Stimulated activated CD4-positive, alpha-beta T cell treated with anti-CD3 and anti-CD28 coated beads, Interleukin-1b, Interleukin-23, amount 100 ng/mL, for 1 hour (primary cell): ENCODE data around the gene NPHP3.

Source experiments
- DNase-seq, 2 donors: peaks; one replicate each; pipeline ENCODE4 v3.0.0-alpha.2; 2020; ENCODE audit warnings: low read depth in 2 of 2

NPHP3 gene

DNA sequence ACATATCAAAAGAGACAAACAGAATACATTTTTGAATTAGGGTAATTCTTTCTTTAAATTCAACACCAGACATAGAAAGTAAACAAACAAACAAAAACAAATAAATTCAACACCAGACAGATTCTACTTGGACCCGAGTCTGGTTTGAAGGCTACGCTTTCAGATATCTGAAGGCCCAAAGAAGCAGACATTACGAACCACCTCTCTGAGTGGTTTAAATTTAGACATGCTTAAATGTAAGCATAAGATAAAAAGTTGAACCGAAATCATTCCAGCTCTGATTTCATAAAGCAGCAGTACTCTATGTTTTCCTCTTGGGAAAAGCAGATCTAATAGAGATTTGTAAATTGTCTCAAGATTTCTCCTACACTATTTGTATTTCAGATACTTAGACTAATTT lies 32.2 kb downstream of the NPHP3 start:
- DNase-seq: no peak

DNA sequence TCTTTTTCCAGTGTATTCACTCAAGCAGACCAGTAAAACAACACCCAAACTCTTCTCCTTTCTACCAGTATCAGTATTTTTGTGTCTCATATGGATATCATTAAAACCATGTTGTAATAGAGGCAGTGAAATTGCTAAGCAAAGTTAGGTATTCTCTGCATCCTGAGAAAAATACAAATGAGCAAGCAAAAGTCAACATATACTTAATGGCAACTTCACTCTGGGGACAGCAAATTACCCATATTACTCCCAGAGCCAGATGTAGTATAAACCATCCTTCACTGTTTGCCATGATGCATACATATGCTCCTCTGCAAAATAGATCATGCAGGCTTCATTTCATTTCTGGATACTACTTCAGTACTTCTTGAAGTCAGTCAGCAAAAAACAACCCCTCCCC lies 40.0 kb downstream of the NPHP3 start:
- DNase-seq: no peak

DNA sequence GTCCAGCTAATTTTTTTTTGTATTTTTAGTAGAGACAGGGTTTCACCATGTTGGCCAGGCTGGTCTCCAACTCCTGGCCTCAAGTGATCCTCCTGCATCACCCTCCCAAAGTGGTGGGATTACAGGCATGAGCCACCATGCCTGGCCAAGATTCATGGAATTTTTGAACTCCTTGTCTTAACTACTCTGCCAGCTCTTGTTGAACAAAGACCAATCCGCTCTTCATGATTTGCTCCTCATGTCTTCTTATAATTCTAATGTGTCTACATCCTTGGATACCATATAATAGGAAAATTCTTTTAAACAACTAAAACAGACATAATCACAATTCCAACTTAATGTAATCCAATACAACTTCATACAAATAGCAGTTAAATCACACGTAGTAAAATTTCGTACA lies 40.8 kb downstream of the NPHP3 start:
- DNase-seq: no peak

DNA sequence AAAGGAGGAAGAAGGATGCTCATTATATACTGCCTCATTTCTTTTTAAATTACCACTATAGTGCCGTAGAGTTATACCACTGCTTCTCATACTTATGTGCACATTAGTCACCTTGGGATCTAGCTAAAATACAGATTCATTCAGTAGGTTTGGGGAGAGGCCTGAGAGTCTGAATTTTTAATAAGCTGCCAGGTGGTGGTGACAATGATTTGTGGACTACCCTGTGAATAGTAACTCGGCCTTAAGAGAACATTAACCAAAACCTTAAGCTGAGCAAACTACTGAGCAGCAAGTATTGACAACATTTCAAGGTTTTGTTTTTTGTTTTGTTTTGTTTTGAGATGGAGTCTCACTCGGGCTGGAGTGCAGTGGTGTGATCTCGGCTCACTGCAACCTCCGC lies 42.3 kb downstream of the NPHP3 start:
- no peak for DNase-seq

DNA sequence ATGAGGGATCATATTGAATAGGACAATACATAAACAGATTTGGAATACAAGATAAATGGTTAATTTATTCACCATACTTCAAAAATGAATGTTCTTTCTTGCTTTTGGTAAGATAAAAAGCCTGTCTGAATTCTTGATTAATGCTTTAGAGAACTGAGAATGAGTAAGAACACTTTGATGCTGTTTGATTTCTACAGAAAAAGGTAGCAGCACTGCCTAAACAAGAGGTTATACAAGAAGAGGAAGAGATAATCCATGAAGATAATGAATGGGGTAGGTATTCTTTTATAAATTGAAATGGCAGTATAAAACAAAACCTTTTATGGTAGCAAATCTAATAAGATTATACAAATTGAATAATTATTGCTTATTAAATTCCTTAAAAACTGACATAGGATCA lies 46.8 kb downstream of the NPHP3 start:
- DNase-seq: no peak

DNA sequence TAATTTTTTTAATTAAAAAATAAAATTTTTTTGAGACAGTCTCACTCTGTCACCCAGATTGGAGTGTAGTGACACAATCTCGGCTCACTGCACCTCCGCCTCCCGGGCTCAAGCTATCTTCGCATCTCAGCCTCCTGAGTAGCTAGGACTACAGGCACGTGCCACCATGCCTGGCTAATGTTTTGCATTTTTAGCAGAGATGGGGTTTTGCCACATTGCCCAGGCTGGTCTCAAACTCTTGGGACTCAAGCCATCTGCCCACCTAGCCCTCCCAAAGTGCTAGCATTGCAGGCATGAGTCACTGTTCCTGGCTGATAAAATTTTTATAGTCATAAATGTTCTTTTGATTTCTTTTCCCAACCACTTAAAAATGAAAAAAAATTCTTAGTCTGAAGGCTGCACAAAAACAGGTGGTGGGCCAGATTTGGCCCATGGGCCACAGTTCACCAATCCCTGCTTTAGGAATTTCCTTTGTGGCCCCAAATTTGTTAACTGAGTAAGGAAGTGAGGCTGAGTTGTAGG lies 52.9 kb downstream of the NPHP3 start:
- DNase-seq: no peak

DNA sequence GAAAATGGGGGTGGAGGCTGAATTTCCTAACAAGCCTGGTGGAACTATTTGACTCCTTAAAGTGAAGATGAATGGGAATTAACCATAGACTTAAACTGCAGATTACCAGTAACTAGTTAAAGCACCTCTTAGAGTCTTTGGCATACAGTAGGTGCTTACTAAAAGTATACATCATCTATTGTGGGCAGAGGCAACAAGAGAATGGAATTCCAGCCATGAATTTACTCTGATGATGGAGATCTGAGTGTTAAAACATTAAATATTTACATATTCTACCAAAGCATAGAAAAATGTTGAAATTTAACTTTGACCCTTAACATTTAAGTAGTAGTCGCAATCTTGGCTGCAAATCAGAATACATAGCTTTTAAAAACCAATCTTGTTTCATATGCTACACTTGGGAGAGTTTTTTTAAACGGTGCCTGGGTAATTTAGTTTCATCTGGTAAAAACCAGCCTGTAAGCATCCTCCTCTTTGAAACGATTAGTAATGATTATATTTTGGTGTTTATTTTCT lies 56.9 kb downstream of the NPHP3 start:
- no peak for DNase-seq

DNA sequence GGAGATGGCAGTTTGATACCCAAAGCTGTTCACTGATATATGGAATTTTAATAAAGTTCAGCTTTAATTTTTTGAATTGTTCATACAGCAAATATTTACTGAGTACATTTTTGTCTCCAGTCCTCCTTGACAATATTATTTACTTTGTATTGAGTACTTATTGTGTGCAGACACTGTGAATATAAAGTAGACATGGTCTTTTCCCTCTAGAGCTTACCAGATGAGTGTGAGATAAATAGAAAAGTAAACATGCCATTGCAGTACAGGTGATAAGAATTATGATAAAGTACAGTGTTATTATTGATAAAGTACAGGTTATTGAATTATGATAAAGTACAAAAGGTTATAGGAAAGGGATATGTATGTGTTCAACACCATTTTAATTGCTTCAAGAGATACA lies 60.0 kb downstream of the NPHP3 start:
- no peak for DNase-seq

DNA sequence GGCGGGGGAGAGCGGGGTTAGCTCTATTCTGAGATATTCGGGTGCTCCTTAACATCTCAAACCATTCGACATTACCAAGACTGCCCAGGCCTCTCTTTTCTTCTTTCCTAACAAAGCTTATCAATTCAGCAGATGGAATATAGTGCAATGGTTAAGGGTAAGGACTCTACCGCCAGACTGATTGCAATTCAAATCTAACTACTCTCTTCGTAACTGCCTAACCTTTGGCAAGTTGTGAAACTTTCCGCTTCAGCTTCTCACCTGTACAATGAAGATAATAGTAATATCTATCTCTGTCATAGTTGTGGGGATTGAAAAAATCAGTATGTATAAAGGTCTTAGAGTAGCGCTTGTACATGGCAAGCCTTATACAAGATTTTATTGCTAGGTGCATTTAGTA lies 61.1 kb downstream of the NPHP3 start:
- no peak for DNase-seq

DNA sequence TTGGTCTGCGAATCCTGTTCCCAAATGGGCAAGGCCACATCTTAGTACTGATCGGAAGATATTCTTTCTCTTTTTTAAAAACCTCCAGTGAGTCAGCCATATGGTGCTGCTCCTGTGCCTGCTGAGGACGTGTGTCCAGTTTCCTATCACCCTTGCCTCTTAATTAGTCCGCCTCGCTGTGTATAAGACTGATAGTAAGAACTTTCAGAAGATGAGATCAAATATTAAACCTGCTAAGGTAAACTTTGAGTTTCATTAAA lies 61.5 kb downstream of the NPHP3 start:
- no peak for DNase-seq

DNA sequence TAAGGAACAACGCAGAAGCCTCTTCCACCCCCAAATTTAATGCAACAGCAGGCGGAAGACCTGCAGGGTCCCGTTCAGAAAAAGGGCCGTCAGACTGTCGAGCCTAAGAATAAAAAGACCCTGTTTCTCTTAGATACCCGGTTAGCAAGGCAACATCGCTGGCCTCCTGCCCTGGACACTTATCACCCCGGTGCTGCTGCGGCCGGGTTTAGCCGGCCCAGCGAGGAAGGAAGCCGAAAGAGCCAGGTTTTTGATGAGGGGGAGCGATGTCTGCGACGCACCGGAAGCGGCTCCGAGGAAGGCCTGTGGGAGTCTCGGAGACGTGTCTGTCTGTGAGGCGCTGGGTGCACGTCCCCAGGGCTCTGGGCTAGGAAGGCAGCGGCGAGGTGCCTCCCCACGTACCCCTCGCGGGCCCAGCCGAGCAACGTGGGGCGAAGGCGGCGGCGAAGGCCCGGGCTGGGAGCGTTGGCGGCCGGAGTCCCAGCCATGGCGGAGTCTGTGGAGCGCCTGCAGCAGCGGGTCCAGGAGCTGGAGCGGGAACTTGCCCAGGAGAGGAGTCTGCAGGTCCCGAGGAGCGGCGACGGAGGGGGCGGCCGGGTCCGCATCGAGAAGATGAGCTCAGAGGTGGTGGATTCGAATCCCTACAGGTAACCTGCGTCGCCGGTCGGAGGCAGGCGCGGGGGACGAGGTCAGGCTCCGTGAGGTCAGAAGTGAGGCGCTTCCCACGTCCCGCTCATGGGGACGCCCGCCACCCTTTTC lies 62.0 kb downstream of the NPHP3 start, which contains the start of gene UBA5:
UBA5 (plus strand) TSS at position 278 of the 759 bp plus-strand sequence; CDS start at position 487, 209 bp downstream.
- DNase-seq: peak in 1 of 2 donors; percentile 35

DNA sequence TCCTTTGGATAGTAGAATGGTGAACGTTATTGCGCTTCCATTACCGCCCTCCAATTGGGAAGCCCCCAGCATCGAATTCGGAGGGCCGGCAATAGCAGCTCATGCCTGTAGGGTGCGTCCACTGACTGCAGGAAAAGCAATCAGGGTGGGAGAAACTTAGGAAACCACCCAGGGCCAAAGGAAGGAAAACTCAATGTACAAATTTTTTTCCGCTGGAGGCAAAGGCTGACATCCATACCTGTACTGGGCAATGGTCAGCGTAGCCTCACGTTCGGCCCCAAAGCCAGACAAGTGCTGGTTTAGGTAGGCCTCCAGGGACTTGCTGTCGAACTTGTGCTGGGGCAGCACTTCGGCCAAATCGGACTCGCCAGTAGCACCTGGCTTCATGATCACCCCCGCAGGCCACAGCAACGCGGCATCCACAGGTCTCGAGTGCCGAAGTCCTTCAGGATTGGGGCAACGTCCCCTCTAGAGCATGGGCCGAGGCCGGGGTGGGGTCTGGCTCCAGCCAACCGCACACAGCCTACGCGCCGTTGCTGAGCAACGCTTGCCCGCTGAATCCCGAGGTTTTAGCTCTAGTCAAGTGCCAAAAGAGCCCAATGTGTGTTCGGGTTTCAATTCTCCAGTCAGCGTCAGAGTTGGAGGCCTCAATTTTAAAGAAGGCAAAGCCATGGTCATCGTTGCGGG lies 62.7 kb downstream of the NPHP3 start, which contains the start of gene ACAD11:
ACAD11 (minus strand) TSS at position 445 of the 687 bp plus-strand sequence; CDS start at position 387, 58 bp downstream.
- DNase-seq: peak in 1 of 2 donors; percentile 1

DNA sequence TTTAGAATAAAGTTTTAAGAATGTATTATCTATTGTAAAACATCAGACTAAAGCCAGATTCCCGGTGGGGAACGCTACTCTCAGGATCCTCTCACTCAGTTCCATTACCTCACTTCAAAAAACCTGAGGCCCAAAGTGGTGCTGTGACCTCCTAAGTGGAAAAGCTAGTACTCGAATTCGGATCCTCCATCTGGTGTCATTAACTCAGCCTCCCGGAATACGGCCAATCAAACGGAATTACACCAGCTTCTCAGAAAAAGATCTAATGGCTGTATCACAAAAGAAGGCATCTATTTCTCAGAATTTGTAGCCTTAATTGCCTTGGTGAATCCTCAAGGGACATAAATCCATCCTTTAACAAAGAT lies 63.2 kb downstream of the NPHP3 start:
- no peak for DNase-seq

DNA sequence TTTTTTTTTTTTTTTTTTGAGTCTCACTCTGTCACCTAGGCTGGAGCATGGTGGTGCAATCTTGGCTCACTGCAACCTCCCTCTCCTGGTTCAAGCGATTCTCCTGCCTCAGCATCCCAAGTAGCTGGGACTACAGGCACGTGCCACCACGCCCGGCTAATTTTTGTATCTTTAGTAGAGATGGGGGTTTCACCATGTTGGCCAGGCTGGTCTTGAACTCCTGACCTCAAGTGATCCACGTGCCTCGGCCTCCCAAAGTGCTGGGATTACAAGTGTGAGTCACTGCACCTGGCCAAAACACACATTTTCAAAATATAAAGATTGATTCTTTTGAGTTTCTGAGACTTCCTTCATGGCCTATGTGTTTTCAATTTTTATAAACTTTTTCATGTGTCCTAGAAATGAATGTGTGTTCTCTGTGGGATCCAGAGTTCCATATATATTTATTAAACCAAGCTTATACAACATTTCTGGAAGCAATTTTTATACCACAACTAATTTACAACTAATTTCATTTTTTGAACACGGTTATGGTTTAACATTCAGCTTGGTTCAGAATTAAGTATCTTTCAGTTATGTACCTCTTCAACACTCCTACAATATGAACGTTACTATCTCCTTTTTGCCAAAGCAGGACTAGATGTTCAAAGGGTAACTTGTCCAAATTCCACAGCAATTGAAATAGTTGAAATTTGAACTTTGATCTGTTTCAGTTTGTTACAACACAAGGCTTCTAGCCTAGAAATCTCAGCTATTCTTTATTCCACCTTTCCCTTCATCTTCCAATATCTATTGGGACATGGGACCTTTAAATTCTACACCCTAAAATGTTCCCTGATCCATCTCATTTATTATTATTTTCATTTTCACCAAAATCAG lies 64.1 kb downstream of the NPHP3 start:
- DNase-seq: no peak

DNA sequence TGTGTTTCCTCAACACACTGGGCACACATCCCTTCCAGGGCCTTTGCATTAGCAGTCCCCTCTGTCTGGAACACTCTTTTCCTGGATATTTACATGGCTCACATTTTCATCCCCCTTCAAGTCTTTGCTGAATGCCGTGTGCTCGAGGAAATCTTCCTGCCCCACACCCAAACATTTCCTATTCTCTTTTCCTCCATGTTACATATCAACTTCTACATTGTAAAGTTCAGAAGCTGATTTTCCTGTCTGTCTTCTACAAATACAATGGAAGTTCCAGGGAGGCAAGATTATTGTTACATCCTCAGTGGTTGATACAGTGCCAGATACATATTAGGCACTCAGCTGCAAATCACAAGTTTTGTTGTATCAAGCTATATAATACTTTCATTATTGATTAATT lies 66.7 kb downstream of the NPHP3 start:
- no peak for DNase-seq

DNA sequence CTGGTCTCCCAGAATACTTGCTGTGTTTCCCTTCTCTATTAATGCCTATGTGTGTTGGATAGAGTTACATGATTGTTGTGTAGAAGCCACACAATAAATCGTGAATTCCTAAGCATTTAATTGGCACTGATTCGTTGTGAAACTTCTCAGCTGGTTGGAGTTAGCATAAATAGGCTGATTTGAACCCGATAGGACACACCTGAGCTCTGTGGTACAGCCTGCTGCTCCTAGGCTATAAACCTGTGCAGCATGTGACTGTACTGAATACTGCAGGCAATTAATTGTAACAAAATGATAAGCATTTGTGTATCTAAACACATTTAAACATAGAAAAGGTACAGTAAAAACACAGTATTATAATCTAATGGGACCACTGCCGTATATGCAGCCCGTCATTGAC lies 67.5 kb downstream of the NPHP3 start:
- DNase-seq: no peak

DNA sequence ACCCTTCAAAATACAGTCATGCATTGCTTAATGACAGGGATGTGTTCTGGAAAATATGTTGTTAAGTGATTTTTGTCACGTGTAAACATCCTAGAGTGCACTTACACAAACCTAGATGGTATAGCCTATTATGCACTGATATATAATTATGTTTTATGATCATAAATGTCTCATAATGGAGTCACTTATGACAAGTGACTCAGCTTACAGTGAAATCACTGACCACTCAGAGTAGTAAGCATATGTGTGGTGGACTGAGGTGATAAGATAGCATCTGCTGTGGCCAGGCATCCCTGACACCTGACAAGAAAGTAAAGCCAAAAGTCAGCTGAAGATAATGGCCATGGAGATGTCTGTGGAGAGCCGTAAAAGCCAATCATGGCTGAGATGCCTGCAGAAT lies 68.0 kb downstream of the NPHP3 start:
- no peak for DNase-seq

DNA sequence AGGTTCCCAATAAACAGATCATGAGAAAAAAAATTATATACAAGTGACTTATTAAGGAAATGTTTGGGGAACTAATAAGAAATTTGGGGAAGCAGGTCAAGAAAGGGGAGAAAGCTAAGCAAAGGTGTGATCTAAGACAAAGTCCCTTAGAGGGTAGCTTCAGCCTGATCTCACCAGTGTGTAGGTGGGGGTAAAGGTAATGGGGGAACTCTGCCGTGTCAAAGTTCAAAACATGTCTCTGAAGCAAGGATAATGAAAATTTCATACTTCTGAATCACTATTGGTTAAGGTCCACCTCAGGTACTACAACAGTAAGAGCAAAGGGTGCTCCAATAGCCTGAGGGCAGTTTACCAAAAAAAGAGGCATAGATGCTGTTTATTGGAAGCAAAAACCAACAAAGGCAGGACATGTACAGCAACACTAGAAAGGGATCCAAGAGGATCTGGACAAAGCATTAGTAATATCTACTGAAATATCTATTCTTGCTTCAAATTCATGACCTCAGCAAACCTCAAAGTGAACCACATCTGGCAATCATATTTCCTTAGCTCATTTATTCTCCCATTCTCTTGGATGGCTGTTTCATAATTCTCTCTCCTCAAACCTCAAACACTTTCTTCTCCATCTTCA lies 69.5 kb downstream of the NPHP3 start:
- DNase-seq: no peak

DNA sequence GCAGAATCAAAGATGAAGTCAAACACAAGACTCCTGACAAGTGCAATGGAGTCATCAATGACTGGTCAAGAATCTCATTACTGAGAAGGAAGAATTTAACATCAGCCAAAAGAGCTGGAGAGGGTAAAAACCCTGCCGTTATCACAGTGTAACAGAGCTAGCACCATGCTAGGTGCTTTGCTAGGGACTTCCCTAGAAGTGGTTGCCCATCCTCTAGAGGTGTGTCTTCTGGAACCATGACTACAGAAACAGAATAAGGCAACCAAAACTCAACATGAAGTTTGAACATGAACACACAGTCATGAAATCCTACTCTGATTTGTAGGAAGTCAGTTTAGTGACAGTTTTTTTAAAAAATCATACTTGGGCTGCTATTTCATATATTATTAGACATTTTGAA lies 72.1 kb downstream of the NPHP3 start:
- DNase-seq: no peak

DNA sequence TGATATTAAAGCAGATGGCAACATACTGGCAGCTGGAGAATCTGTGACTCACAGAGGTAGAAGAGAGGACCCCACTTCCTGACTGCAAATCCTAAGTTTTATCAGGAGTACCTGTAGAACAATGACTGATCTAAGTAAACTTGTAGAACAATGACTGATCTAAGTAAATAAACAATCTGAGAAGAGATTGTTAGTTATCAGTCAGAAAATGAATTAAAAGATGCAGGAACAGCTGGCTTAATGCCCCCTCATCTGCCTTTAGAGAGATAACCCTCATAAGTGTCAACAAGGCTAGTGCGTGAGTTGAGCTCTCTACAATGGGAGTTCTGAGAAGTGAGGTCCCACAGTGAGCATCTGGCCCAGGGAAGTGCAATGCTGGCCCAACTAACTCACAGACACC lies 77.2 kb downstream of the NPHP3 start:
- no peak for DNase-seq

DNA sequence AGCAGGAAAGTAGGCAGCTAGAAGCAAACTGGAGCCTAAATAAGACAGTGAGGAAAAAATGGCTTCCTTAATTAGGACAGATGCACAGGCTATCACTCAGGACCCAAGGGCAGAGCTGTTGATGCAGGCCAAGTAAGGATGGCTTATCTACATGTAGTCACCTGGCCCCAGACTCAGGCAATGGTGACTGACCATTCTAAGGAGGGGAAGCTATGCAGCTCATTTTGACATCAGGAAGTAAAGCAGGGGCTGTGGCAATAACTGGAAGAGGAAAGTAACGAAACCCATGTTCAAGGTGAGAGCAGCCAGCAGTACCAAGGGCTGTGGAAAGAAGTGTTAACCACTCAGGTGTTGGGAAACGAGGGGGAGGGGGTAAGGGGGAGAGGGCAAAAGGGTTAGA lies 78.8 kb downstream of the NPHP3 start:
- DNase-seq: no peak

DNA sequence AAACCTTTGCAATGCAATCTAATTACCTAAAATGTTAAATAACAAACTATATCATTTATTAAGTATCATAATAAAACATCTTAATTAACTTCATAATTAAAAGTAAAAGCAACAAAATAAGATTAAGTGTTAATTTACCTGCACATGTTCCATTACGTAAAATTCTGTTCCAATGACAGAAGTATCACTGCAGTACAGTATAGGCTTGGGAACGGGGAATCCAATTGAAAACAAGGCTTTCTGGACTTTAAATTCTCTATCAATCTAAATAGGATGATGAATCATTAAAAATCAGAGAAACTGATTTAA lies 79.7 kb downstream of the NPHP3 start:
- DNase-seq: no peak
